ENCODE measurements around the gene PACSIN2. TPM values are rescaled to one million over a fixed set of nuclear protein-coding genes. Genes with fewer than 3 reads are reported as not detected.

PACSIN2 gene
- total and polyA plus RNA-seq, 2 of the 13 experiments (the other 11 are each of a cell fraction or from before 2014, with no cell fraction given) = 54.1 to 68.8 TPM

- TF ChIP-seq THAP9 (CRISPR knock-in tag; IDR thresholded peaks at IDR 0.05; ENCODE audit: borderline replicate concordance) (no peak), BRD4 (CRISPR knock-in tag; IDR thresholded peaks at IDR 0.05) (no peak), ZNF841 (CRISPR knock-in tag; IDR thresholded peaks at IDR 0.05; ENCODE audit: borderline replicate concordance) (no peak), KAT7 (CRISPR knock-in tag; IDR thresholded peaks at IDR 0.05; ENCODE audit: borderline replicate concordance) (no peak), DNMT3B (CRISPR knock-in tag; conservative IDR thresholded peaks at IDR 0.05) (no peak), SRSF1 (optimal IDR thresholded peaks at IDR 0.05; ENCODE audit: low read depth, low read length) (no peak), ZNF776 (CRISPR knock-in tag; IDR thresholded peaks at IDR 0.05) (no peak), ZNF280B (CRISPR knock-in tag; IDR thresholded peaks at IDR 0.05; ENCODE audit: borderline replicate concordance) (no peak), KDM2A (CRISPR knock-in tag; IDR thresholded peaks at IDR 0.05; ENCODE audit: borderline replicate concordance, low read depth) (peak; percentile 40; the same call in 1 of the 2 replicates), ZNF562 (CRISPR knock-in tag; IDR thresholded peaks at IDR 0.05; ENCODE audit: borderline replicate concordance) (no peak), ZNF143 (CRISPR knock-in tag; IDR thresholded peaks at IDR 0.05) (no peak), NFAT5 (CRISPR knock-in tag; IDR thresholded peaks at IDR 0.05) (no peak), NCOA2 (CRISPR knock-in tag; IDR thresholded peaks at IDR 0.05) (no peak), ZNF687 (CRISPR knock-in tag; IDR thresholded peaks at IDR 0.05) (peak; percentile 33), STAG1 (CRISPR knock-in tag; IDR thresholded peaks at IDR 0.05) (peak; percentile 89), JARID2 (CRISPR knock-in tag; IDR thresholded peaks at IDR 0.05; ENCODE audit: insufficient replicate concordance) (no peak), ELF3 (CRISPR knock-in tag; IDR thresholded peaks at IDR 0.05) (no peak)
Measured at GRCh38 chr22:43060183-43060582, 45.2 kb upstream of the PACSIN2 start (continued).
